OCI-LY3 (cell line): ENCODE results near the gene LAD1.

Experiments
- CTCF ChIP-seq: fragments of 200-600, 300-600 bp; sonication (generic); IDR thresholded peaks from 2 replicates; pipeline ENCODE4 v1.5.1; 2014; ENCODE audit warnings: antibody characterized with exemption, low read length, low read depth
- EZH2phosphoT487 ChIP-seq: fragments of 200-600 bp; shearing (Covaris generic); IDR thresholded peaks from 2 replicates; pipeline ENCODE4 v1.6.1; 2018; ENCODE audit warnings: antibody characterized with exemption, mixed run types, low read depth

GRCh38 chr1:201445310-201445709 is 46.2 kb upstream of the LAD1 start:
- TF ChIP-seq CTCF, result no peak
- no peak for TF ChIP-seq EZH2phosphoT487
